Measurements from ENCODE around the gene GLCCI1.

DNA sequence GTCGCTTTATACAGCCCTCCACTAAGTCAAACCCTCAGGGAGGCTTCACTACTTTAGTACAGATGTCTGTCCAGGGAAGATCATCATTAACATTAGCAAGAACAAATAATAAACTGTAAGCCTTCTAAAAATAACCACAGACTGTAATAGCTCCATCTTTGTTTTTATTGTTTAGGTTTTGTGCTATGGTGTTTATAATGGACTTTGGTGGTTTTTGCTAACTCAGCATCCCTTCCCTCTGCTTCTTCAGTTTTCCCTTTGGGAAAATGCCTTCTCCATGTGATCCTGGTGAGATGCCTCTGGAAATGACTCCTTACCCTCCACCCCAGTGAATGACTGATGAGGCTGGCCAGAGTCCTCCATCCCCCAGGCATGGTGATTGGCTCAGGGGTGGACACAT, 162.1 kb downstream of the GLCCI1 start:
- TF ChIP-seq, protein P1, sequence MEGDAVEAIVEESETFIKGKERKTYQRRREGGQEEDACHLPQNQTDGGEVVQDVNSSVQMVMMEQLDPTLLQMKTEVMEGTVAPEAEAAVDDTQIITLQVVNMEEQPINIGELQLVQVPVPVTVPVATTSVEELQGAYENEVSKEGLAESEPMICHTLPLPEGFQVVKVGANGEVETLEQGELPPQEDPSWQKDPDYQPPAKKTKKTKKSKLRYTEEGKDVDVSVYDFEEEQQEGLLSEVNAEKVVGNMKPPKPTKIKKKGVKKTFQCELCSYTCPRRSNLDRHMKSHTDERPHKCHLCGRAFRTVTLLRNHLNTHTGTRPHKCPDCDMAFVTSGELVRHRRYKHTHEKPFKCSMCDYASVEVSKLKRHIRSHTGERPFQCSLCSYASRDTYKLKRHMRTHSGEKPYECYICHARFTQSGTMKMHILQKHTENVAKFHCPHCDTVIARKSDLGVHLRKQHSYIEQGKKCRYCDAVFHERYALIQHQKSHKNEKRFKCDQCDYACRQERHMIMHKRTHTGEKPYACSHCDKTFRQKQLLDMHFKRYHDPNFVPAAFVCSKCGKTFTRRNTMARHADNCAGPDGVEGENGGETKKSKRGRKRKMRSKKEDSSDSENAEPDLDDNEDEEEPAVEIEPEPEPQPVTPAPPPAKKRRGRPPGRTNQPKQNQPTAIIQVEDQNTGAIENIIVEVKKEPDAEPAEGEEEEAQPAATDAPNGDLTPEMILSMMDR (IDR thresholded peaks at IDR 0.05 in 2 of 3, conservative IDR thresholded peaks at IDR 0.05 in 1 of 3; ENCODE audit: control insufficient read depth in 2 of 3, extremely low read depth in 1 of 3, insufficient read depth in 1 of 3, low read depth in 3 of 3, low read length in 3 of 3) = no peak
- TF ChIP-seq ZNF274 (IDR thresholded peaks at IDR 0.05; ENCODE audit: insufficient read depth, insufficient read length) = no peak
- TF ChIP-seq MTA2 (IDR thresholded peaks at IDR 0.05; ENCODE audit: low read depth) = no peak
- no peak for TF ChIP-seq TCF7 (IDR thresholded peaks at IDR 0.05; ENCODE audit: borderline replicate concordance)
- no peak for TF ChIP-seq SMARCA5 (IDR thresholded peaks at IDR 0.05)
- no peak for TF ChIP-seq CHD2 (IDR thresholded peaks at IDR 0.05; ENCODE audit: borderline replicate concordance, low read depth, low read length)
- TF ChIP-seq, protein P2, sequence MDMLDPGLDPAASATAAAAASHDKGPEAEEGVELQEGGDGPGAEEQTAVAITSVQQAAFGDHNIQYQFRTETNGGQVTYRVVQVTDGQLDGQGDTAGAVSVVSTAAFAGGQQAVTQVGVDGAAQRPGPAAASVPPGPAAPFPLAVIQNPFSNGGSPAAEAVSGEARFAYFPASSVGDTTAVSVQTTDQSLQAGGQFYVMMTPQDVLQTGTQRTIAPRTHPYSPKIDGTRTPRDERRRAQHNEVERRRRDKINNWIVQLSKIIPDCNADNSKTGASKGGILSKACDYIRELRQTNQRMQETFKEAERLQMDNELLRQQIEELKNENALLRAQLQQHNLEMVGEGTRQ (IDR thresholded peaks at IDR 0.05; ENCODE audit: borderline replicate concordance, low read depth, low read length) = no peak
- no peak for TF ChIP-seq MYC (IDR thresholded peaks at IDR 0.05; ENCODE audit: insufficient read depth, insufficient read length, insufficient replicate concordance, low read length, severe bottlenecking)
- no peak for TF ChIP-seq POLR2A (IDR thresholded peaks at IDR 0.05; ENCODE audit: low read depth, low read length)
- no peak for TF ChIP-seq MXI1 (IDR thresholded peaks at IDR 0.05; ENCODE audit: low read depth, low read length)
- TF ChIP-seq POLR2AphosphoS5 (IDR thresholded peaks at IDR 0.05; ENCODE audit: low read length) = no peak
- TF ChIP-seq JUNB (IDR thresholded peaks at IDR 0.05) = no peak
